H9 (cell line): ENCODE measurements around the gene ZNF423. TPM values are rescaled to one million over a fixed set of nuclear protein-coding genes. Genes with fewer than 3 reads are reported as not detected.

ENCODE experiments used
- DNase-seq: peaks from one replicate; pipeline ENCODE4 v3.0.0-alpha.2; 2017
- H2AFZ ChIP-seq: one replicate; pipeline ENCODE4 v1.6.1; 2013; ENCODE audit warnings: mild to moderate bottlenecking, low read length, control low read depth, moderate library complexity
- H2AK5ac ChIP-seq: 2 replicates; pipeline ENCODE4 v1.6.1; 2013; ENCODE audit warnings: low read length, control low read depth, mixed read lengths; ENCODE audit not compliant: insufficient read length
- H2BK120ac ChIP-seq: one replicate; pipeline ENCODE4 v1.6.1; 2013; ENCODE audit warnings: low read depth, mild to moderate bottlenecking, low read length, control low read depth, inconsistent platforms; ENCODE audit not compliant: poor library complexity, severe bottlenecking
- H2BK12ac ChIP-seq: 2 replicates; pipeline ENCODE4 v1.6.1; 2013; ENCODE audit warnings: low read length, control low read depth, mixed read lengths, low read depth; ENCODE audit not compliant: insufficient read length
- H2BK15ac ChIP-seq: 2 replicates; pipeline ENCODE4 v1.6.1; 2013; ENCODE audit warnings: low read depth, low read length, control low read depth
- H2BK20ac ChIP-seq: one replicate; pipeline ENCODE4 v1.6.1; 2013; ENCODE audit warnings: low read depth, mild to moderate bottlenecking, low read length, control low read depth, inconsistent platforms; ENCODE audit not compliant: poor library complexity, severe bottlenecking
- H2BK5ac ChIP-seq: 2 replicates; pipeline ENCODE4 v1.6.1; 2013; ENCODE audit warnings: low read length, control low read depth, mixed read lengths; ENCODE audit not compliant: insufficient read length
- H3K14ac ChIP-seq: 2 replicates; pipeline ENCODE4 v1.6.1; 2013; ENCODE audit warnings: low read length, control low read depth; ENCODE audit not compliant: insufficient read depth
- H3K18ac ChIP-seq: 2 replicates; pipeline ENCODE4 v1.6.1; 2013; ENCODE audit warnings: low read depth, mild to moderate bottlenecking, mixed read lengths, low read length, control low read depth; ENCODE audit not compliant: insufficient read length
- H3K23ac ChIP-seq: 2 replicates; pipeline ENCODE4 v1.6.1; 2013; ENCODE audit warnings: low read length, control low read depth, mixed read lengths, low read depth; ENCODE audit not compliant: insufficient read length
- H3K23me2 ChIP-seq: 2 replicates; pipeline ENCODE4 v1.6.1; 2013; ENCODE audit warnings: low read depth, mild to moderate bottlenecking, mixed read lengths, low read length, control low read depth; ENCODE audit not compliant: insufficient read length, poor library complexity, severe bottlenecking
- H3K27ac ChIP-seq: 2 replicates; pipeline ENCODE4 v1.5.1; 2013; ENCODE audit warnings: low read length, control low read depth, mixed read lengths, low read depth; ENCODE audit not compliant: insufficient read length
- H3K27me3 ChIP-seq: 2 replicates; pipeline ENCODE4 v1.6.1; 2013; ENCODE audit warnings: low read length, control low read depth, inconsistent platforms; ENCODE audit not compliant: insufficient read depth
- H3K4ac ChIP-seq: 2 replicates; pipeline ENCODE4 v1.6.1; 2013; ENCODE audit warnings: low read depth, mild to moderate bottlenecking, control low read depth, inconsistent platforms, low read length, moderate library complexity
- H3K4me1 ChIP-seq: 2 replicates; pipeline ENCODE4 v1.6.1; 2013; ENCODE audit warnings: low read length, control low read depth, inconsistent platforms; ENCODE audit not compliant: insufficient read depth
- H3K4me2 ChIP-seq: 2 replicates; pipeline ENCODE4 v1.6.1; 2013; ENCODE audit warnings: low read length, control low read depth, mixed read lengths; ENCODE audit not compliant: insufficient read length, insufficient read depth
- H3K56ac ChIP-seq: 2 replicates; pipeline ENCODE4 v1.6.1; 2013; ENCODE audit warnings: low read depth, mild to moderate bottlenecking, mixed read lengths, low read length, control low read depth; ENCODE audit not compliant: insufficient read length
- H3K79me1 ChIP-seq: 2 replicates; pipeline ENCODE4 v1.6.1; 2013; ENCODE audit warnings: low read depth, mild to moderate bottlenecking, moderate library complexity, low read length, control low read depth, inconsistent platforms; ENCODE audit not compliant: insufficient read depth, poor library complexity, severe bottlenecking
- H3K79me2 ChIP-seq: 2 replicates; pipeline ENCODE4 v1.6.1; 2013; ENCODE audit warnings: low read length, control low read depth, inconsistent platforms; ENCODE audit not compliant: insufficient read depth
- H3K9ac ChIP-seq: 2 replicates; pipeline ENCODE4 v1.6.1; 2013; ENCODE audit warnings: low read length, control low read depth, mixed read lengths; ENCODE audit not compliant: insufficient read length; ENCODE audit errors: extremely low read depth
- H3K9me3 ChIP-seq: one replicate; pipeline ENCODE4 v1.6.1; 2013; ENCODE audit warnings: low read depth, low read length, inconsistent platforms; ENCODE audit not compliant: control insufficient read depth
- H3T11ph ChIP-seq: one replicate; pipeline ENCODE4 v1.6.1; 2013; ENCODE audit warnings: mild to moderate bottlenecking, low read length, control low read depth, inconsistent platforms
- H4K20me1 ChIP-seq: one replicate; pipeline ENCODE4 v1.6.1; 2013; ENCODE audit not compliant: control insufficient read depth, insufficient read length, insufficient read depth
- H4K5ac ChIP-seq: 2 replicates; pipeline ENCODE4 v1.6.1; 2013; ENCODE audit warnings: low read depth, mild to moderate bottlenecking, mixed read lengths, low read length, control low read depth; ENCODE audit not compliant: insufficient read length
- H4K8ac ChIP-seq: replicated peaks from 2 replicates; pipeline ENCODE4 v1.6.1; 2013; ENCODE audit warnings: low read length, control low read depth, mixed read lengths, low read depth; ENCODE audit not compliant: insufficient read length
- H4K91ac ChIP-seq: 2 replicates; pipeline ENCODE4 v1.6.1; 2013; ENCODE audit warnings: low read depth, mild to moderate bottlenecking, moderate library complexity, mixed read lengths, low read length, control low read depth; ENCODE audit not compliant: insufficient read length
- H3K27ac Mint-ChIP-seq, 3 experiments: 2 replicates in 2 of 3; 3 replicates in 1 of 3; pipeline ENCODE4 v1.8.0; 2020 to 2021; ENCODE audit warnings: mixed read lengths in 3 of 3, mild to moderate bottlenecking in 1 of 3, moderate library complexity in 1 of 3
- H3K27me3 Mint-ChIP-seq: 2 replicates; pipeline ENCODE4 v1.8.0; 2021; ENCODE audit warnings: low read depth, mild to moderate bottlenecking, moderate library complexity, mixed read lengths
- H3K36me3 Mint-ChIP-seq, 3 experiments: 2 replicates in 2 of 3; 3 replicates in 1 of 3; pipeline ENCODE4 v1.8.0; 2020 to 2021; ENCODE audit warnings: low read depth in 3 of 3, mixed read lengths in 3 of 3; ENCODE audit not compliant: insufficient read depth in 1 of 3
- H3K4me1 Mint-ChIP-seq, 2 experiments: 2 replicates each; pipeline ENCODE4 v1.8.0; 2020; ENCODE audit warnings: mixed read lengths in 2 of 2
- H3K4me3 Mint-ChIP-seq, 2 experiments: 2 replicates in 1 of 2; 3 replicates in 1 of 2; pipeline ENCODE4 v1.8.0; 2020 to 2021; ENCODE audit warnings: mild to moderate bottlenecking in 2 of 2, mixed read lengths in 2 of 2, moderate library complexity in 1 of 2
- H3K9me3 Mint-ChIP-seq, 2 experiments: 2 replicates in 1 of 2; 3 replicates in 1 of 2; pipeline ENCODE4 v1.8.0; 2020; ENCODE audit warnings: mild to moderate bottlenecking in 2 of 2, mixed read lengths in 2 of 2, moderate library complexity in 1 of 2
- CTCF ChIP-seq: fragments of 200-600 bp; sonication (generic); conservative IDR thresholded peaks from 3 replicates; pipeline ENCODE4 v1.8.0; 2021; ENCODE audit warnings: antibody characterized with exemption, mild to moderate bottlenecking
- WGBS: extraction: QIAGEN DNeasy Blood & Tissue Kit; methylation state at CpG from one replicate; pipeline ENCODE4 v1.1.7; 2013; ENCODE audit warnings: missing lambda C conversion rate, low lambda C conversion rate, mixed read lengths; ENCODE audit not compliant: insufficient read length; ENCODE audit errors: extremely low coverage; 5-methylcytosine and 5-hydroxymethylcytosine counted together
- total RNA-seq: library from RNA; stranded (reverse); gene quantifications from 2 replicates; pipeline ENCODE4 v1.2.1, GENCODE V29; 2021

ZNF423 gene
- total RNA-seq, 1 experiment from 2014 or later = 51.5 TPM

GRCh38 chr16:49861299-49861698, 5.4 kb upstream of the ZNF423 start:
- no peak overlapping the region for H2BK15ac ChIP-seq
- no peak overlapping the region; the same call in 1 of the 2 replicates for H3K14ac ChIP-seq
- no peak overlapping the region for H2BK120ac ChIP-seq
- 0 out of 2 replicates have a peak, but pooled peaks cover 2% of the 10 kb centered on the region for H3K4me1 ChIP-seq
- no peaks in the 10 kb centered on the region for H3K36me3 Mint-ChIP-seq
- no peak overlapping the region for H4K8ac ChIP-seq
- H3K79me2 ChIP-seq = no peaks in the 10 kb centered on the region
- no peak overlapping the region for H4K91ac ChIP-seq
- no peak for TF ChIP-seq CTCF
- H3K4ac ChIP-seq = no peak overlapping the region
- H2AK5ac ChIP-seq = no peak overlapping the region
- H3K27me3 ChIP-seq = peaks cover 2% of the 10 kb centered on the region; the same call in 1 of the 2 replicates
- H3T11ph ChIP-seq = no peak overlapping the region
- no peak overlapping the region for H2AFZ ChIP-seq
- H3K9ac ChIP-seq = no peak overlapping the region
- WGBS = no CpG with 5 or more reads among the region's 6 CpGs
- no peak overlapping the region for H4K5ac ChIP-seq
- H3K4me1 Mint-ChIP-seq = peaks cover 17 to 18% of the 10 kb centered on the region in 2 experiments
- H3K4me3 Mint-ChIP-seq = no peak overlapping the region
- H3K56ac ChIP-seq = no peak overlapping the region
- no peaks in the 10 kb centered on the region for H3K9me3 Mint-ChIP-seq
- H2BK5ac ChIP-seq = no peak overlapping the region
- H3K18ac ChIP-seq = no peak overlapping the region
- no peak overlapping the region for H2BK20ac ChIP-seq
- H3K4me2 ChIP-seq = no peak overlapping the region
- no peak overlapping the region for H3K27ac Mint-ChIP-seq
- H3K9me3 ChIP-seq = no peaks in the 10 kb centered on the region
- no peak overlapping the region for H2BK12ac ChIP-seq
- peaks cover 13% of the 10 kb centered on the region for H3K23me2 ChIP-seq
- H3K79me1 ChIP-seq = no peaks in the 10 kb centered on the region
- H3K27ac ChIP-seq = no peak overlapping the region
- H4K20me1 ChIP-seq = no peaks in the 10 kb centered on the region
- DNase-seq = no peak
- peaks cover 73% of the 10 kb centered on the region for H3K27me3 Mint-ChIP-seq
- H3K23ac ChIP-seq = no peak overlapping the region
